ENCODE data around the gene ZNF280D. TPM values are rescaled to one million over a fixed set of nuclear protein-coding genes. Genes with fewer than 3 reads are reported as not detected.

Gene ZNF280D
- total RNA-seq, 2 donors from 2014 or later, result 28.3 to 38.7 TPM

GRCh38 chr15:56760186-56760585, 26.9 kb upstream of the ZNF280D start:
- no peak for TF ChIP-seq POLR2A (IDR thresholded peaks at IDR 0.05)
- no peak for TF ChIP-seq CTCF (IDR thresholded peaks at IDR 0.05)
- ATAC-seq, result no peak
- H3K36me3 ChIP-seq (replicated peaks in 1 of 2; ENCODE audit: insufficient read depth in 1 of 2, low read depth in 2 of 2), result no peaks in the 10 kb centered on the region
- H3K4me3 ChIP-seq, result no peak overlapping the region
- no peaks in the 10 kb centered on the region for H3K27me3 ChIP-seq
- no peaks in the 10 kb centered on the region for H3K9me3 ChIP-seq
- no peak overlapping the region for H3K27ac ChIP-seq
- peaks cover 8% of the 10 kb centered on the region for H3K4me1 ChIP-seq
- intact Hi-C loops (cut with DNase I), result no loop called here
- peak in 1 of 4 donors; percentile 15 for DNase-seq

- H3K27me3 ChIP-seq, result no peaks in the 10 kb centered on the region
- H3K9me3 ChIP-seq, result no peaks in the 10 kb centered on the region
- WGBS, 2 donors, result 65 to 91% methylated on average over 4 to 5 of the region's 5 CpGs
Measured at GRCh38 chr15:56759450-56759845, 26.1 kb upstream of the ZNF280D start.

GRCh38 chr15:56758770-56759449, 25.6 kb upstream of the ZNF280D start:
- Histone ChIP-seq H3K27ac (no peak overlapping the region), H3K4me3 (no peak overlapping the region), H3K36me3 (replicated peaks in 1 of 2; ENCODE audit: insufficient read depth in 1 of 2, low read depth in 2 of 2) (no peaks in the 10 kb centered on the region), H3K27me3 (no peaks in the 10 kb centered on the region), H3K9me3 (no peaks in the 10 kb centered on the region), H3K4me1 (peaks cover 8% of the 10 kb centered on the region)
- ATAC-seq (no peak), DNase-seq (no peak)
- intact Hi-C loops (cut with DNase I), result no loop called here
- WGBS, 2 donors, result 97 to 98% methylated on average over 2 of the region's 2 CpGs
- TF ChIP-seq POLR2A (IDR thresholded peaks at IDR 0.05) (no peak), CTCF (IDR thresholded peaks at IDR 0.05) (no peak)

More at GRCh38 chr15:56759450-56759845, 26.1 kb upstream of the ZNF280D start:
- ATAC-seq (no peak), DNase-seq (peak in 3 of 4 donors; percentile 19 to 37 (median 32))
- Histone ChIP-seq H3K27ac (no peak overlapping the region), H3K4me3 (no peak overlapping the region), H3K36me3 (replicated peaks in 1 of 2; ENCODE audit: insufficient read depth in 1 of 2, low read depth in 2 of 2) (no peaks in the 10 kb centered on the region), H3K4me1 (peaks cover 8% of the 10 kb centered on the region)
- TF ChIP-seq POLR2A (IDR thresholded peaks at IDR 0.05) (no peak), CTCF (IDR thresholded peaks at IDR 0.05) (no peak)
- intact Hi-C loops (cut with DNase I), result no loop called here

GRCh38 chr15:56757875-56758274, 24.6 kb upstream of the ZNF280D start:
- no peaks in the 10 kb centered on the region for H3K9me3 ChIP-seq
- no peak overlapping the region for H3K27ac ChIP-seq
- no peak for ATAC-seq
- intact Hi-C loops (cut with DNase I), result no loop called here
- TF ChIP-seq POLR2A (IDR thresholded peaks at IDR 0.05), result no peak
- TF ChIP-seq CTCF (IDR thresholded peaks at IDR 0.05), result no peak
- no peak overlapping the region for H3K4me3 ChIP-seq
- H3K36me3 ChIP-seq (replicated peaks in 1 of 2; ENCODE audit: insufficient read depth in 1 of 2, low read depth in 2 of 2), result no peaks in the 10 kb centered on the region
- 61 to 69% methylated on average over 3 of the region's 3 CpGs for WGBS, 2 donors
- peaks cover 8% of the 10 kb centered on the region for H3K4me1 ChIP-seq
- no peak for DNase-seq
- H3K27me3 ChIP-seq, result no peaks in the 10 kb centered on the region

GRCh38 chr15:56754772-56755370, 21.6 kb upstream of the ZNF280D start:
- ATAC-seq (no peak), DNase-seq (no peak)
- no peak for TF ChIP-seq POLR2A (IDR thresholded peaks at IDR 0.05)
- no peak for TF ChIP-seq CTCF (IDR thresholded peaks at IDR 0.05)
- no peaks in the 10 kb centered on the region for H3K4me1 ChIP-seq
- H3K36me3 ChIP-seq (replicated peaks in 1 of 2; ENCODE audit: insufficient read depth in 1 of 2, low read depth in 2 of 2), result no peaks in the 10 kb centered on the region
- no peak overlapping the region for H3K4me3 ChIP-seq
- no peaks in the 10 kb centered on the region for H3K9me3 ChIP-seq
- no peak overlapping the region for H3K27ac ChIP-seq
- 84 to 88% methylated on average over 2 of the region's 2 CpGs for WGBS, 2 donors
- H3K27me3 ChIP-seq, result no peaks in the 10 kb centered on the region
- intact Hi-C loops (cut with DNase I), result no loop called here
